HG03103 (cell line): ENCODE results near the gene FBXW8.
A peak's percentile ranks its signal among the peaks of the same experiment; 100 is the strongest.

Source experiments
- ATAC-seq: cut with Tn5 transposase; IDR thresholded peaks from one replicate; pipeline ENCODE4 v1.9.1; 2021; ENCODE audit warnings: low read depth; ENCODE audit not compliant: unreplicated experiment

FBXW8 gene

GRCh38 chr12:117017807-117018206 lies 107.1 kb downstream of the FBXW8 start:
- no peak for ATAC-seq

- no peak for ATAC-seq
Observed at GRCh38 chr12:117018276-117018675, 107.5 kb downstream of the FBXW8 start.

DNA sequence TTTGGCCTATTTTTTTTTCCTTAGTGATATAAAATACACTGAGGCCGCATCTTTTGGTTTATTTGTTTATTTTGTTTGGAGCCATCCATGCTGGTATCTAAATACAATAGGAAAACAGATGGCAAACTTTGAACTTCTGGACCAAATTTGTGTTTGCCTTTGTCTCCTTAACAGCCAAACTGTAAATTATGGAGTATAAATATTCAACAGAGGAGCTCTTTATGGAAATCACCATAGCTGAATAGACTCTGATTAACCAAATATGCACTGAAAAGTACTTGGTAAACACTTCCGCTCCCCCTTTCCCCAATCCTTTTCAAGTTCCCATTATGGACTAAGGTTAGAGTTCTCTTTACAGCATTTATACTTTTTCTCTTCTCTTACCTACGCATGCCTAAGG lies 107.9 kb downstream of the FBXW8 start:
- no peak for ATAC-seq

DNA sequence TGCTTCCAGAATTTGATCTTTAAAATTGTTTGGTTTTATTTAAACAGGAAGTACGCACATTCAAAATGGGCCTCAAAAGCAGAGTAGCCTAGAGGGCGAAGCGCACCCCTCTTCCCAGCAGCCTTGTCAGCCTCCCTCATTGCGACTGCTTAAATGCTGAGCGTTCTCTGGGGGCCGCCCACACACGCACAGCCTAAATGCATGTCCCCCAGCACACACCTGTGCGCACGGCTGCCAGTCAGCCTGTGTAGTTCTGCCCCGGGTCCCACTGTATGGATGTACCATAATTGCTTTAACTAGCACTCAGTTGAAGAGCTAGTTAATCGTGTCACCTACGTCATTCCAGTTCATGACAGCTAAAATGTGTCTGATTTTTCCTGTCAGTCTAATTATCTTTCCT lies 109.1 kb downstream of the FBXW8 start:
- ATAC-seq, result no peak

GRCh38 chr12:117020536-117021220 lies 109.9 kb downstream of the FBXW8 start:
- no peak for ATAC-seq

DNA sequence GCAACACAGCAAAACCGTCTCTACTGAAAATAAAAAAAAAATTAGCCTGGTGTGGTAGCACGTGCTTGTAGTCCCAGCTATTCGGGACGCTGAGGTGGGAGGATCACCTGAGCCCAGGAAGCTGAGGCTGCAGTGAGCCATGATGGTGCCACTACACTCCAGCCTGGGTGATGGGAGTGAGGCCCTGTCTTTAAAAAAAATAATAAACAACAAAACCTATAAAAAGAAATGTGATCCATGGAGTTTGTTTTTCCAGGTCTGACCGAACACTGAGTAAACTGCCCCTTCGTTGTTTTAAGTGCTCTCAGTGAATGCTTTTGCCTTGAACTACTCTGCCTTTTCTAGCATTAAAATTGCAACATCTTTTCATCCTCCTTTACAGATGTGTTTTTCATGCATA lies 111.7 kb downstream of the FBXW8 start:
- ATAC-seq, result no peak

DNA sequence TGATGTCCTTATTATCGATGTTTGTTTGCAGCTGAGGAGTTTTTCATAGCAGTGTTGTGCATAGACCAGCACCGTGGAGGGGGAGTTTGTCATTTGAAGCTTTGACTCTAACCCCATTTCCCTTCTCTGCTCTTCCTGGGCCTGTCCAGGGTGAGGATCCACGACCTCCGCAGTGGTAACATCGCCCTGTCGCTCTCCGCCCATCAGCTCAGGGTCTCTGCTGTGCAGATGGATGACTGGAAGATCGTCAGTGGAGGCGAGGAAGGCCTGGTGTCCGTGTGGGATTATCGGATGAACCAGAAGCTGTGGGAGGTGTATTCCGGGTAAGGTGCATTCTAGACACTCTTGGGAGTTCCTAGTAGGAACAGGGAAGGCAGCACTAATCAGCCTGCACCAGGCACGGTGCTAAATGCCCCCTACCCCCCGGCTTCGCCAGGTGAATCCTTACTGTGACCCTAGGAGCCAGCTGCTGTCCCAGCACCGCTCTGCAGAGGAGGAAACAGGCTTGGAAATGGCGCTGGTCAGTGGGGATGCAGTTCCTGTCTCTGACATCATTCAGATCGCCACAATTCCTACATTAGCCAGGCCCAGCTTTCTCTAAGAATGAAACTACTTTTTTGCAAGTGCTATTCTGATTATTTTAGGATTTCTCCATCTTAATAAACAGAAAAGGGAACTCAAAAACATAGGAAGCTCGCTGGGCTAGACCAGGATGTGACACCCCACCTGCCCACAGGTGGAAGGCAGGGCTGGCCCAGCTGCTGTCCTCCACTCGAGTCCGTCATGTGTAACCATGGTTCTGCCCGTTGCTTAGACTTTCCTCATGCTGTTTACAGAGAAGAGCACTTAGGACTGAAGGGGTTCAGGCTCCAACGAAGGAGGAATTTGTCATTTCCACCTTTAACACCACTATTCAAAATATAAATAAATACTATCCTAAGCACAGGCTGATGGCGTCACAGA lies 113.5 kb downstream of the FBXW8 start:
- no peak for ATAC-seq

- ATAC-seq, result no peak
Observed at GRCh38 chr12:117024961-117025480, 114.3 kb downstream of the FBXW8 start.

GRCh38 chr12:117025481-117026151 lies 114.9 kb downstream of the FBXW8 start:
- peak; percentile 64 for ATAC-seq

DNA sequence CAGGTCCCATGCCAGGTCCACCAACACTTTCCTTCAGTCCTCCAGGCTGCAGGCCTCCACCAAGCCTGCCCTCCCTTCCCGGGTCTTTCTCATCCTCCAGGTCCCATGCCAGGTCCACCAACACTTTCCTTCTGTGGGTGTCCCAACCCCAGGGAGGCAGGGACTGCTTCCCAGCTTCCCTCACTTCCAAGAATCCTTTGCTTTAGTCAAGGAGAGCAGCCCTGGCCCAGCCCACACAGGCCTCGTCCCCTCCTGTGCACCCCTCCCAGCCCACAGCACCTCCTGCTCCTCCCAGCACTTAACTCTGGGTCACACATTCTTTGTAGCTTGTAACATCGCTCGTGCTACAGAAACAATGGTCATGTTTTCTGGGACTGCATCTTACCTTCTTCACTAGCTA lies 115.6 kb downstream of the FBXW8 start:
- ATAC-seq, result no peak

GRCh38 chr12:117026921-117027250 lies 116.1 kb downstream of the FBXW8 start:
- no peak for ATAC-seq

DNA sequence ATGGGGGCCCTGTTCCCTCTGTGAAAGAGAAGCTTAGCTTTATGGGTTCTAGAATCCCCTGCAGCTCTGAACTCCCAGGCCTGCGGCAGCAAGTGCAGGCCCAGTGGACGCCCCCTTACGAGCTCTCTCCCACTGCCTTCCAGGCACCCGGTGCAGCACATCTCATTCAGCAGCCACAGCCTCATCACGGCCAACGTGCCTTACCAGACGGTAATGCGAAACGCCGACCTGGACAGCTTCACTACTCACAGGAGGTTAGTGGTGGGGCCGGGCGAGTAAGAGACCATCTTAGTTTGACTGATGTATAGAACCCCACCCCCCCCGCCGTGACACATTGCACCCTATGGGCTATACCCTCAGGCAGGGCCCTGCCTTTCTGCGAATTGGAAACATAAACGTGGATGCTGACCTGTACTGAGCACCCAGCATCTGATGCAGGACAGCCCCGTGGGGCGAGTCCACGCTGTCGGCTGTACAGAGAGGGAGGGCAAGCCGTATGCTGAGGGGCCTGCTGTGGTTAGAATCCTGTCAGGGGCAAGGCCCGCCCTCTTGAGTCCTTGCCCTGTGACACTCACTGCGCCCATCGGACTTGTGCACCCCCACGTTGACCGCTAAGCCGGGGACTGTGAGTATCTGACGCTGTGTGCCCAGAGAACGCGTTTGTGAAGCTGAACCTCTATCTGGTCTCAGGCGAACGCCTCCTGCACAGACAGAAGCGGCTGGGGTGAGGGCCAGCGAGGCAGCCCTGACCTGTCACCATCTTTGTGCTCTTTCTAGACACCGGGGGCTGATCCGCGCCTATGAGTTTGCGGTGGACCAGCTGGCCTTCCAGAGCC lies 116.7 kb downstream of the FBXW8 start:
- no peak for ATAC-seq

DNA sequence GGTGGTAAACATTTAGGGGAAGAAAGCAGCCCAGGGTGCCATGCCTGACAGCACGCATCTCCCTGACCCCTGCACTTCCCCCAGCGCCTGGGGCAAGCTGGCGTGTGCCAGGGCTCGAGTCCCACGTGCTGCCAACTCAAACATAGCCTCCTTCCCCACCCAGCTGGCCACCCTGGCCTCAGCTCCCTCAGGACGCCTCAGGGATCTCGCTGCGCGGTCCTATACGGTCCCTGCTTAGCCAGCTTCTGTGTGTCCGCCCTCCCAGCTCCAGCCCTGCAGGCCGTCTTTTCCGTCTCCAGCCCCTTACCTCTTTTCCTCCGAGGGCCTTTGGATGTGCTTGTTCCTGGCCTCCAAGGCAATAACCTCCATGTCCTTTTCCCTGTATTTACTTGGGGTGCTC lies 117.5 kb downstream of the FBXW8 start:
- no peak for ATAC-seq

DNA sequence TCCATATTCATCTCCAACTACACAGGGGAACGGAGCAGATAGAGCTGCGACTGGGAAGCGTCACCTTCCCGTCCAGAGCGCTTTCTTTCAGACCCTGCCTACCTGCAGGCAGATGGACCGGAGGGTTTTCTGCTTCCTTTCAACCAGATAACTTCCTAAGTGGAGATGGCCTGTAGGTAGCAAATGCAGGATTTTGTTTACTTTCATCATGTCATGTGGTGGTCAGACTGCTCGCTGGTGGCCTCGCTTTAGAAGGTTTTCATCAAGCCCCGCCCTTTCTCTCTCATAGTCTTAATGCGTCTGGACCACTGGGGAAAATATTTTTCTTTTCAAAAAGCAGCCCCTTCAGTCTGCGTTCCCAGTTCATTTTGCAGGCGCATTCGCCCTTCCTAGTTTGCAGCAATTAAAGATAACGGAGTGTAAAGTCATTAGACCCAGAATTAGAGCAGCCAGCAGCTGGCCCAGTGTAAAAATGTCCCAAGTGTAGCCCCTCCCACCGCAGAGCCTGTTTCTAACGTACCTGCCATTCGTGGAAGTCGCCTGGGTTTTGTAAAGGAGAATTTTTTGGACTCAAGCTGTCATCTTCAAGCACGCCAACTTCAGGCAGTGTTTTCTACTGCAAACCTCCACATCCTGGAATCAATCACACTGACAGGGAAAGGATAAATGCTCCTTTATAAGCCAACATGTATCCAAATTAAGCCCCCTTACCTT lies 119.6 kb downstream of the FBXW8 start:
- ATAC-seq, result no peak

DNA sequence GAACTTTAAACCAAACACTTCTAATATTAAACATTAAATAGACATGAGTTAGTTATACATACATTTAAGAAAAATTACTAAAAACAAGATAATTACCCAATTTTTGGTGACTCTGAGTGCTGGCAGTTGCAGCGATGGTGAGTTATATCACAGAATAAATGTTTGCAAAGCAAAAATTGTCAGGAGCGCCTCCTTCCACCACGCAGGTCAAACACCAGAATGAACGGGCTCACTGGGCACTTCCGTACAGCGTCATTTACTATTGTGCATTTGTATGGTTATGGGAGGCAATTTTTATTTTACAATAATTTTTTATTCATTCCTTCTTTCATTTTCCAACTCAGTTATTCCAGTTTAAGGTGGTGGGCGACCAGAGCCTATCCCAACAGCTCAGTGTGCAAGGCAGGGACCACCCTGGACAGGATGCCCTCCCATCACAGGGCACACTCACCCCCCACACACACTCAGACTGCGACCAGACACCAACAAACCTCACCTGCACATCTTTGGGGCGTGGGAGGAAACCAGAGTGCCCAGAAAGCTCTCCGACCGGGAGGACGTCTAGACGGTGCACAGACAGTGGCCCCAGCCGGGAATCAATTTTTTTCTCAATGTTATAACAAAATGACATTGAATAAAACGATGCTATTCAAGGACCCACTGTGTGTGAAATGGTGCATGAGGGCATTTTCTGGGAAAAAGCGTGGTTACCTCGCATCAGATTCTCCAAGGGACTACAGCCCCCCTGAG lies 121.3 kb downstream of the FBXW8 start:
- ATAC-seq, result no peak

GRCh38 chr12:117032593-117033381 lies 122.0 kb downstream of the FBXW8 start:
- no peak for ATAC-seq

GRCh38 chr12:117033382-117034221 lies 122.9 kb downstream of the FBXW8 start:
- ATAC-seq, result no peak
